HepG2 (cell line): ENCODE data around the gene SH3BP2. TPM values are rescaled to one million over a fixed set of nuclear protein-coding genes. Genes with fewer than 3 reads are reported as not detected.

Source experiments
- ATAC-seq: fragments of 200-7000 bp; cut with Tn5 transposase; 3 replicates; pipeline ENCODE4 v1.9.1; 2020; ENCODE audit warnings: mild to moderate bottlenecking, moderate library complexity
- BruUV-seq: library from RNA; stranded (reverse); fragments of 400-500 nt; replicated peaks from 2 replicates; lab custom pipeline; 2021; lab: Mats Ljungman, UMichigan
- CTCF ChIA-PET: fragments of 300-600 bp; formaldehyde crosslinking; extraction: SDS; loops from one replicate; lab custom pipeline; 2021; ENCODE audit warnings: low total read pairs, inconsistent platforms, low intra/inter-chr PET ratio; lab: Yijun Ruan, JAX
- POLR2A ChIA-PET: fragments of 350-600 bp; sonication (Branson Sonifier 250); formaldehyde crosslinking; loops from one replicate; lab custom pipeline; 2020; ENCODE audit warnings: antibody characterized with exemption, inconsistent platforms; lab: Yijun Ruan, JAX
- DNase-seq: peaks from one replicate; pipeline ENCODE4 v3.0.0-alpha.2; 2015; ENCODE audit warnings: low spot score
- FAIRE-seq: peaks from 3 replicates; lab custom pipeline; 2011; peaks lifted over from hg19 to GRCh38; lab: Jason Lieb, UNC
- H2AFZ ChIP-seq: one replicate; pipeline ENCODE4 v1.6.1; 2011; ENCODE audit warnings: low read length, inconsistent platforms
- H3K27ac ChIP-seq: fragments of 300-600 bp; 3 replicates; pipeline ENCODE4 v1.8.0; 2011; ENCODE audit warnings: mixed run types, mild to moderate bottlenecking, mixed read lengths, low read length, inconsistent platforms; ENCODE audit not compliant: insufficient read depth; ENCODE audit errors: extremely low read length
- H3K27me3 ChIP-seq, 2 experiments: fragments of 200-600 bp in 1 of 2; 2 replicates in 1 of 2; 3 replicates in 1 of 2; pipeline versions ENCODE4 v1.6.0 to v1.8.0; 2011; ENCODE audit warnings: low read length in 2 of 2, mild to moderate bottlenecking in 2 of 2, moderate library complexity in 2 of 2, inconsistent platforms in 1 of 2; ENCODE audit not compliant: insufficient read depth in 2 of 2, control insufficient read depth in 1 of 2
- H3K36me3 ChIP-seq, 2 experiments: fragments of 200-600 bp in 1 of 2; replicated peaks in 1 of 2; 2 replicates in 1 of 2; 3 replicates in 1 of 2; pipeline versions ENCODE4 v1.5.1 to v1.8.0; 2011; ENCODE audit warnings: low read length in 2 of 2, inconsistent platforms in 1 of 2; ENCODE audit not compliant: insufficient read depth in 2 of 2, control insufficient read depth in 1 of 2
- H3K4me1 ChIP-seq: 2 replicates; pipeline ENCODE4 v1.5.1; 2012; ENCODE audit warnings: low read length, inconsistent platforms; ENCODE audit not compliant: insufficient read depth
- H3K4me2 ChIP-seq: 2 replicates; pipeline ENCODE4 v1.6.0; 2011; ENCODE audit warnings: low read depth, low read length, inconsistent platforms
- H3K4me3 ChIP-seq, 3 experiments: fragments of 200-600 bp in 1 of 3; sonication (generic), shearing (Covaris generic) in 1 of 3; replicated peaks in 1 of 3; 2 replicates each; pipeline ENCODE4 v1.5.1; 2011 to 2016; ENCODE audit warnings: low read length in 3 of 3, inconsistent platforms in 2 of 3, low read depth in 2 of 3, mild to moderate bottlenecking in 2 of 3, control low read depth in 1 of 3, mixed read lengths in 1 of 3; ENCODE audit not compliant: insufficient read depth in 1 of 3
- H3K79me2 ChIP-seq: one replicate; pipeline ENCODE4 v1.6.1; 2011; ENCODE audit warnings: low read length, inconsistent platforms; ENCODE audit not compliant: insufficient read depth
- H3K9ac ChIP-seq: 2 replicates; pipeline ENCODE4 v1.6.0; 2011; ENCODE audit warnings: mild to moderate bottlenecking, low read depth, low read length, inconsistent platforms; ENCODE audit not compliant: insufficient read depth
- H3K9me3 ChIP-seq: 2 replicates; pipeline ENCODE4 v1.5.1; 2012; ENCODE audit warnings: mild to moderate bottlenecking, low read length
- H4K20me1 ChIP-seq: 2 replicates; pipeline ENCODE4 v1.6.0; 2011; ENCODE audit warnings: inconsistent platforms, mild to moderate bottlenecking, low read length, moderate library complexity; ENCODE audit not compliant: insufficient read depth
- ATRX ChIP-seq: sonication (generic); formaldehyde crosslinking; IDR thresholded peaks from 2 replicates; pipeline ENCODE4 v1.4.0; 2020; ENCODE audit warnings: missing genetic modification reagents, borderline replicate concordance
- FOXP1 ChIP-seq, 2 experiments: fragments of 450-650 bp in 1 of 2; IDR thresholded peaks; 2 replicates each; pipeline ENCODE4 v1.6.1; 2017 to 2018; ENCODE audit warnings: antibody characterized with exemption in 1 of 2
- GPN1 ChIP-seq: sonication (generic); formaldehyde crosslinking; IDR thresholded peaks from 2 replicates; pipeline ENCODE4 v1.5.1; 2020; ENCODE audit warnings: missing genetic modification reagents, borderline replicate concordance
- MAFF ChIP-seq: IDR thresholded peaks from 2 replicates; pipeline ENCODE4 v1.6.1; 2011; ENCODE audit warnings: low read depth, low read length, improper control_type of control experiment
- RORA ChIP-seq: sonication (generic); formaldehyde crosslinking; IDR thresholded peaks from 2 replicates; pipeline ENCODE4 v1.5.0; 2020; ENCODE audit warnings: mild to moderate bottlenecking, missing genetic modification reagents, moderate library complexity
- SMAD3 ChIP-seq: sonication (generic); formaldehyde crosslinking; IDR thresholded peaks from 2 replicates; pipeline ENCODE4 v1.4.0; 2020; ENCODE audit warnings: missing genetic modification reagents
- SOX5 ChIP-seq: IDR thresholded peaks from 2 replicates; pipeline ENCODE4 v1.6.1; 2016; ENCODE audit warnings: borderline replicate concordance
- TBX2 ChIP-seq: sonication (generic); formaldehyde crosslinking; IDR thresholded peaks from 2 replicates; pipeline ENCODE4 v1.5.0; 2020; ENCODE audit warnings: missing genetic modification reagents, mild to moderate bottlenecking, borderline replicate concordance
- ZFP36 ChIP-seq: fragments of 150-350 bp; IDR thresholded peaks from 2 replicates; pipeline ENCODE4 v1.6.1; 2018; ENCODE audit warnings: borderline replicate concordance, low read length, low read depth; ENCODE audit not compliant: partially characterized antibody
- ZNF17 ChIP-seq: sonication (generic); formaldehyde crosslinking; IDR thresholded peaks from 2 replicates; pipeline ENCODE4 v1.5.0; 2020; ENCODE audit warnings: mild to moderate bottlenecking, missing genetic modification reagents
- ZNF572 ChIP-seq: sonication (generic); formaldehyde crosslinking; IDR thresholded peaks from 2 replicates; pipeline ENCODE4 v1.5.1; 2020; ENCODE audit warnings: mild to moderate bottlenecking, missing genetic modification reagents
- WGBS: methylation state at CpG from one replicate; pipeline ENCODE4 v1.1.6; 2017; ENCODE audit warnings: low lambda C conversion rate; 5-methylcytosine and 5-hydroxymethylcytosine counted together
- in situ Hi-C: cut with HindIII; loops from 2 replicates; pipeline ENCODE4 v1.10.0; 2017; ENCODE audit warnings: low pct_unique_long_range_greater_than_20kb; ENCODE audit not compliant: extremely low pct_ligation_motif_present
- intact Hi-C: fragments of 100-400 bp; cut with micrococcal nuclease; formaldehyde crosslinking; loops from one replicate; pipeline ENCODE4 v1.10.0; 2022; ENCODE audit not compliant: unreplicated experiment
- polyA plus RNA-seq, 8 experiments: library from polyadenylated mRNA; depleted of rRNA in 3 of 8; stranded (reverse) in 7 of 8; unstranded in 1 of 8; fragments of >200 nt; fragmentation: Illumina TruSeq in 4 of 8; extraction: Trizol in 4 of 8; gene quantifications; 2 replicates each; pipeline versions ENCODE4 v1.2.1 to v1.2.3, GENCODE V29; 2011 to 2016; ENCODE audit warnings: low read depth in 4 of 8, missing spikeins in 1 of 8, mixed read lengths in 1 of 8; ENCODE audit not compliant: insufficient read depth in 1 of 8
- total RNA-seq, 5 experiments: library from RNA; depleted of rRNA; stranded (reverse); fragments of >200 nt; fragmentation: Illumina TruSeq; extraction: Trizol; gene quantifications; 2 replicates each; pipeline ENCODE4 v1.2.3, GENCODE V29; 2016; ENCODE audit warnings: low read depth in 1 of 5
- TF ChIP-seq, protein P1 (sequence below): IDR thresholded peaks from 2 replicates; pipeline ENCODE4 v1.6.1; 2016; ENCODE audit warnings: mild to moderate bottlenecking, missing biosample characterization, missing genetic modification reagents
- TF ChIP-seq, protein P2 (sequence below): sonication (generic); formaldehyde crosslinking; conservative IDR thresholded peaks from 2 replicates; pipeline ENCODE4 v1.4.0; 2020; ENCODE audit warnings: missing genetic modification reagents
- TF ChIP-seq, protein P3 (sequence below): sonication (generic); formaldehyde crosslinking; IDR thresholded peaks from 2 replicates; pipeline ENCODE4 v1.5.0; 2020; ENCODE audit warnings: missing genetic modification reagents
- TF ChIP-seq, protein P4 (sequence below): sonication (generic); formaldehyde crosslinking; IDR thresholded peaks from 2 replicates; pipeline ENCODE4 v1.5.0; 2020; ENCODE audit warnings: missing genetic modification reagents

SH3BP2 gene
- total and polyA plus RNA-seq, 2 of the 13 experiments (the other 11 are each of a cell fraction or from before 2014, with no cell fraction given): 16.9 to 34.5 TPM

DNA sequence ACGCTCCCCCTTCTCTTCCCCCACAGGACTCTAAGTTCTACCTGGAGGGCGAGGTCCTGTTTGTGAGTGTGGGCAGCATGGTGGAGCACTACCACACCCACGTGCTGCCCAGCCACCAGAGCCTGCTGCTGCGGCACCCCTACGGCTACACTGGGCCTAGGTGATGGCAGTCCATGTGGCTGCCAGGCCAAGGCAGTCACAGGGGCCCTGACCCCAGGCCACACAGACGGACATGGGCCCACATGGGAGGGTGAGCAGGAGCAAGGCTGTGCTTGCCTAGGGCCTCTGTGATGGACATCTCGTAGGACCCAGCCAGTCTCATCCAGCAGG lies 40.8 kb downstream of the SH3BP2 start:
- FAIRE-seq (no peak), ATAC-seq (no peak), DNase-seq (no peak)
- Histone ChIP-seq H3K4me3 (no peak overlapping the region), H3K27ac (no peak overlapping the region), H3K79me2 (no peaks in the 10 kb centered on the region), H3K4me1 (peaks cover 11% of the 10 kb centered on the region), H3K4me2 (no peak overlapping the region), H3K36me3 (peaks cover 8 to 32% of the 10 kb centered on the region in 2 experiments; a peak in 3 of 5 replicates), H3K27me3 (no peaks in the 10 kb centered on the region), H3K9ac (no peak overlapping the region), H3K9me3 (no peaks in the 10 kb centered on the region), H4K20me1 (no peaks in the 10 kb centered on the region)
- intact Hi-C loops (no loop called here), in situ Hi-C loops (no loop called here)
- ChIA-PET CTCF (no interaction called here), POLR2A (no interaction called here)
- no TSS peak for BruUV-seq
- 71% methylated on average over 1 of the region's 7 CpGs for WGBS
- TF ChIP-seq MAFF (no peak), ZNF572 (no peak), TBX2 (CRISPR knock-in tag) (no peak), ZFP36 (no peak), ATRX (CRISPR knock-in tag) (no peak), SOX5 (no peak), SMAD3 (CRISPR knock-in tag) (no peak), GPN1 (CRISPR knock-in tag) (no peak), ZNF17 (CRISPR knock-in tag) (no peak), FOXP1 (IDR thresholded peaks at IDR 0.05) (no peak), FOXP1 (CRISPR knock-in tag; IDR thresholded peaks at IDR 0.05) (no peak), RORA (CRISPR knock-in tag) (no peak)
- TF ChIP-seq, protein P1, sequence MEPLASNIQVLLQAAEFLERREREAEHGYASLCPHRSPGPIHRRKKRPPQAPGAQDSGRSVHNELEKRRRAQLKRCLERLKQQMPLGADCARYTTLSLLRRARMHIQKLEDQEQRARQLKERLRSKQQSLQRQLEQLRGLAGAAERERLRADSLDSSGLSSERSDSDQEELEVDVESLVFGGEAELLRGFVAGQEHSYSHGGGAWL: no peak
- TF ChIP-seq, protein P2, sequence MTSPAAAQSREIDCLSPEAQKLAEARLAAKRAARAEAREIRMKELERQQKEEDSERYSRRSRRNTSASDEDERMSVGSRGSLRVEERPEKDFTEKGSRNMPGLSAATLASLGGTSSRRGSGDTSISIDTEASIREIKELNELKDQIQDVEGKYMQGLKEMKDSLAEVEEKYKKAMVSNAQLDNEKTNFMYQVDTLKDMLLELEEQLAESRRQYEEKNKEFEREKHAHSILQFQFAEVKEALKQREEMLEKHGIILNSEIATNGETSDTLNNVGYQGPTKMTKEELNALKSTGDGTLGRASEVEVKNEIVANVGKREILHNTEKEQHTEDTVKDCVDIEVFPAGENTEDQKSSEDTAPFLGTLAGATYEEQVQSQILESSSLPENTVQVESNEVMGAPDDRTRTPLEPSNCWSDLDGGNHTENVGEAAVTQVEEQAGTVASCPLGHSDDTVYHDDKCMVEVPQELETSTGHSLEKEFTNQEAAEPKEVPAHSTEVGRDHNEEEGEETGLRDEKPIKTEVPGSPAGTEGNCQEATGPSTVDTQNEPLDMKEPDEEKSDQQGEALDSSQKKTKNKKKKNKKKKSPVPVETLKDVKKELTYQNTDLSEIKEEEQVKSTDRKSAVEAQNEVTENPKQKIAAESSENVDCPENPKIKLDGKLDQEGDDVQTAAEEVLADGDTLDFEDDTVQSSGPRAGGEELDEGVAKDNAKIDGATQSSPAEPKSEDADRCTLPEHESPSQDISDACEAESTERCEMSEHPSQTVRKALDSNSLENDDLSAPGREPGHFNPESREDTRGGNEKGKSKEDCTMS (CRISPR knock-in tag): no peak
- TF ChIP-seq, protein P3, sequence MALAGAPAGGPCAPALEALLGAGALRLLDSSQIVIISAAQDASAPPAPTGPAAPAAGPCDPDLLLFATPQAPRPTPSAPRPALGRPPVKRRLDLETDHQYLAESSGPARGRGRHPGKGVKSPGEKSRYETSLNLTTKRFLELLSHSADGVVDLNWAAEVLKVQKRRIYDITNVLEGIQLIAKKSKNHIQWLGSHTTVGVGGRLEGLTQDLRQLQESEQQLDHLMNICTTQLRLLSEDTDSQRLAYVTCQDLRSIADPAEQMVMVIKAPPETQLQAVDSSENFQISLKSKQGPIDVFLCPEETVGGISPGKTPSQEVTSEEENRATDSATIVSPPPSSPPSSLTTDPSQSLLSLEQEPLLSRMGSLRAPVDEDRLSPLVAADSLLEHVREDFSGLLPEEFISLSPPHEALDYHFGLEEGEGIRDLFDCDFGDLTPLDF (CRISPR knock-in tag): no peak
- TF ChIP-seq, protein P4, sequence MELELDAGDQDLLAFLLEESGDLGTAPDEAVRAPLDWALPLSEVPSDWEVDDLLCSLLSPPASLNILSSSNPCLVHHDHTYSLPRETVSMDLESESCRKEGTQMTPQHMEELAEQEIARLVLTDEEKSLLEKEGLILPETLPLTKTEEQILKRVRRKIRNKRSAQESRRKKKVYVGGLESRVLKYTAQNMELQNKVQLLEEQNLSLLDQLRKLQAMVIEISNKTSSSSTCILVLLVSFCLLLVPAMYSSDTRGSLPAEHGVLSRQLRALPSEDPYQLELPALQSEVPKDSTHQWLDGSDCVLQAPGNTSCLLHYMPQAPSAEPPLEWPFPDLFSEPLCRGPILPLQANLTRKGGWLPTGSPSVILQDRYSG (CRISPR knock-in tag): no peak
- TF ChIP-seq, all 625 proteins: peak for 0
- H2AFZ ChIP-seq: no peak overlapping the region
